ENCODE data around the gene CEP19. TPM values are rescaled to one million over a fixed set of nuclear protein-coding genes. Genes with fewer than 3 reads are reported as not detected.
"Not testable (repeated sequence)": the region's sequence is repeated elsewhere in the genome, so short reads cannot be mapped to it uniquely, and the experiment has no call there.

CEP19 gene
- total RNA-seq, 4 donors from 2014 or later, result 0.67 TPM; not detected in 3

- DNase-seq, result no peak
- H3K4me3 ChIP-seq, result no peak overlapping the region
- H3K36me3 ChIP-seq, result peaks cover 0 to 5% (median 0%) of the 10 kb centered on the region in 3 donors
- H3K27me3 ChIP-seq, result no peaks in the 10 kb centered on the region
- H3K9me3 ChIP-seq, result no peaks in the 10 kb centered on the region
- TF ChIP-seq POLR2A (IDR thresholded peaks at IDR 0.05) (no peak), CTCF (IDR thresholded peaks at IDR 0.05) (no peak)
- no peak overlapping the region for H3K27ac ChIP-seq
- H3K4me1 ChIP-seq, result peaks cover 0 to 3% (median 0%) of the 10 kb centered on the region in 4 donors
Measured at GRCh38 chr3:196749125-196749524, 37.1 kb upstream of the CEP19 start.

- peaks cover 0 to 16% (median 3%) of the 10 kb centered on the region in 4 donors for H3K4me1 ChIP-seq
- H3K4me3 ChIP-seq, H3K27ac ChIP-seq, H3K36me3 ChIP-seq, H3K9me3 ChIP-seq, H3K27me3 ChIP-seq, DNase-seq: not testable (repeated sequence)
Measured at GRCh38 chr3:196743569-196743968, 31.5 kb upstream of the CEP19 start.

- H3K27ac ChIP-seq, result peak overlapping the region; percentile 96 to 98 (median 98)
- DNase-seq, result no peak
- TF ChIP-seq POLR2A (IDR thresholded peaks at IDR 0.05) (peak in 1 of 2 donors; percentile 9), CTCF (IDR thresholded peaks at IDR 0.05) (no peak)
- no peaks in the 10 kb centered on the region for H3K9me3 ChIP-seq
- peak overlapping the region; percentile 85 to 93 (median 88) for H3K4me3 ChIP-seq
- H3K4me1 ChIP-seq, result peaks cover 0 to 16% (median 3%) of the 10 kb centered on the region in 4 donors
- H3K27me3 ChIP-seq, result no peaks in the 10 kb centered on the region
- no peaks in the 10 kb centered on the region for H3K36me3 ChIP-seq
Measured at GRCh38 chr3:196741249-196741889, 29.3 kb upstream of the CEP19 start.

GRCh38 chr3:196740481-196741248, 28.6 kb upstream of the CEP19 start:
- Histone ChIP-seq H3K4me1 (peaks cover 0 to 16% (median 3%) of the 10 kb centered on the region in 4 donors), H3K4me3 (peak overlapping the region; percentile 85 to 93 (median 88)), H3K27ac (peak overlapping the region; percentile 96 to 98 (median 98)), H3K9me3 (no peaks in the 10 kb centered on the region), H3K36me3 (no peaks in the 10 kb centered on the region), H3K27me3 (no peaks in the 10 kb centered on the region)
- TF ChIP-seq CTCF (IDR thresholded peaks at IDR 0.05), result no peak
- no peak for TF ChIP-seq POLR2A (IDR thresholded peaks at IDR 0.05)
- peak in 1 of 3 donors; percentile 17 for DNase-seq

- peak; percentile 34 to 77 for TF ChIP-seq POLR2A (IDR thresholded peaks at IDR 0.05)
- peak in 1 of 6 experiments; percentile 2 for TF ChIP-seq CTCF (IDR thresholded peaks at IDR 0.05)
- H3K27ac ChIP-seq, result peak within 1 kb of the TSS; percentile 96 to 98 (median 98)
- H3K4me1 ChIP-seq, result peaks cover 0 to 16% (median 3%) of the 10 kb centered on the region in 4 donors
- H3K9me3 ChIP-seq, result no peaks in the 10 kb centered on the region
- H3K36me3 ChIP-seq, result no peaks in the 10 kb centered on the region
- DNase-seq, result peak; percentile 93 to 98 (median 95)
- peak within 1 kb of the TSS; percentile 85 to 93 (median 88) for H3K4me3 ChIP-seq
- H3K27me3 ChIP-seq, result no peaks in the 10 kb centered on the region
Measured at GRCh38 chr3:196739671-196740480, 27.8 kb upstream of the CEP19 start, which contains the start of gene PAK2. Gene PAK2, plus strand, starts transcription at chr3:196739857. Its CDS starts 42,790 bp downstream, at chr3:196782647.
